GM21526 (cell line): ENCODE data around the gene CARD10.
"Not testable (repeated sequence)": the region's sequence is repeated elsewhere in the genome, so short reads cannot be mapped to it uniquely, and the experiment has no call there.

Experiments
- ATAC-seq: cut with Tn5 transposase; IDR thresholded peaks from one replicate; pipeline ENCODE4 v1.9.1; 2021; ENCODE audit warnings: moderate library complexity; ENCODE audit not compliant: unreplicated experiment, low FRiP score

The CARD10 gene

DNA sequence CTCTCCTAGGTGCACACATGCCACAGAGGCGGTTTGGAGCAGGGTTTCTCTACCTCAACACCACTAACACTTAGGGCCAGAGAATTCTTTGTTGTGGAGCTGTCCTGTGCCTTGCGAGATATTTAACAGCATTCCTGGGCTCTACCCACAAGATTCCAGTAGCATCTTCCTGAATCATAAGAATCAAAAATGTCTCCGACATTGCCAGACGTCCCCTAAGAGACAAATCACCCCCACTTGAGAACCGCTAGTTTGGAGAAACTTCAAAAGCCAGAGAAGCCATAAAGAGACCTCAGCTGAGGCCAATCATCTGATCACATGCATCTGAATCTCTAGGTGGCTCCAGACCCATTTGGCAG, 49.1 kb downstream of the CARD10 start:
- ATAC-seq: no peak

DNA sequence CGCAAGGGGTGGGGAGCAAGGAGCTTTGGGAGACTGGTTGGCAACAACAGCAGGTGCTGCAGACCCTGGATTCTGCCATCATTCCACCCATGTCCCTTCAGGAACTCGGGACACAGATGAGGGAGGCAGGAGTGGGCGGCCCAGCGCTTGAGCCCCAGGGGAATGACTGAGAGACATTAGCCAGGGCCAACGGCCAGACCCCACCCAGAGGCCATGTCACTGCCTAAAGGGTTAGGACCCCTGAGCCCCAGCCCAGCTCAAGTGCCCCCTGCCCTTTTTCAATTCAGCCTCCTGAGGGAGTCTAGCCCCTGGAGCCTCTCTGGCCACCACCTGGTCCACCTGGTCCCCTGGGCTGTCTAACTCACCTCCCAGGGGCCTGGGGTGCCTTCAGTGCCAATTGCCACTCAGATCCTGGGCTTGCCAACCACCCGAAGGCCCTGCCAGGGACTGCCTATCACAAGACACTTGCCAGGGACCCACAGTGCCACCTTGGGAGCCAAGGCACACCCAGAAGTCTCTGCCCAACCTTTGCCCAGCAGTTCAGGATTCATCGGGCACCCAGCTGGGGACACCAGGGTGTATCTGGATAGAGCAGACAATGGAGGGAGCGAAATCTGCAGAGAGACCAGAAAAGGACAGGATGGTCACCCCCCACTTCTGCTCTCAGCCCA, 49.7 kb downstream of the CARD10 start:
- ATAC-seq: no peak

DNA sequence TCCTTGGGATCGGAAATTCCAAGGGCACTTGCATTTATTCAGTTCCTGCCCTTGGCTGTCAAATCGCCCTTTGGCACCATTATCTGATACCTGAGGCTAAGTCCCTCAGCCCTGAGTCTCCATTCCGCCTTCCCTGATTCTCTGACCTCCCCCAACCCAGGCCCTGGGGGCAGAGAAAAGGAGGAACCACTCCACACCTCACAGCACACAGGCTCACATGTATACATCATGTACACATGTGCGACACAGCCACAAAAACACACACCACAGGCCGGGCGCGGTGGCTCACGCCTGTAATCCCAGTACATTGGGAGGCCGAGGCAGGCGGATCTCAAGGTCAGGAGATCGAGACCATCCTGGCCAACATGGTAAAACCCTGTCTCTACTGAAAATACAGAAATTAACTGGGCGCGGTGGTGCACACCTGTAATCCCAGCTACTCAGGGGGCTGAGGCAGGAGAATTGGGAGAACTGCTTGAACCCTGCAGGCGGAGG, 51.0 kb downstream of the CARD10 start:
- ATAC-seq: not testable (repeated sequence)

DNA sequence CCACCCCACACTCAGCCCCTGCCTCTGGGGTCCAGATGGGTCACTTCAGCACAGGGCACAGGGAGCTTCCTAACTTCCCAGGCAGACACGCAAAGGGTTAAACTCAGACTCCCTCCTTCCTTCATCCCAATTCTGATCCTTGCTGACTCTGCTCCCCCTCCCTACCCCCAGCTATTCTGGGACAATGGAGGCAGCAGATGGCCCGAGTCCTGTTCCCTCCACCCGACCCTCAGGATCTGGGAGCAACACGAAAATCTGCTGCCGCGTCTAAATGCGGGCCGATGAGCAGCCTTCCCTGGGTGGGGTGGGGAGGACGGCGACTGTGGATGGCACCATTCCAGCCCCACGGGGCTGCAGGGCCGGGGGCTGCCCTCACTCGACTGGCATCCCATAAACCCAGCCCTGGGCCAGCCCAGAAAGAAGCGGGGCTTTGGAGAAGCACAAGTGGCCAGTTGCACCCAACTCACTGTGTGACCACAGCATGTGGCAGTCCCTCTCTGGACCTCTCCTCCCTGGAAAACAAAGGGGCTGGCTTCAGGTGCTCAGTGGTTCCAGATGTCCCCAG, 51.7 kb downstream of the CARD10 start:
- no peak for ATAC-seq

DNA sequence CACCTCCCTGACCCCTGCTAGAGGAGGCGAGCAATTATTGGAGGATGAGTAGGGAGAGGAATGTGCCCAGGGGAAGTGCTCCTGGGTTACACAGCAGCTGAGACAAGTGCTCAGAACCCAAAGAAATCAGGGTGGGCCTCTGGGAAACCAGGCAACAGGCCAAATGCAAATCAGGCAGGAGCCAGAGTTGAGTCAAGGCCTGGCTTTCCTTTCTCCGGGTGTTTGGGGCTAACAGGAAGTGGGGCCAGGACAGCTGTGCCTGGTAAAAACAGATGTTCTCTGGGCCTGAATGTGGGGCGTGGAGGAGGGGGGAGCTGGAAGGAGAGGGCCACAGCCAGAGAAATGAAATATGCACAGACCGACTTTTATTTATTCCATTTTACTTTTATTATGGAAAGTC, 55.0 kb downstream of the CARD10 start:
- ATAC-seq: no peak

DNA sequence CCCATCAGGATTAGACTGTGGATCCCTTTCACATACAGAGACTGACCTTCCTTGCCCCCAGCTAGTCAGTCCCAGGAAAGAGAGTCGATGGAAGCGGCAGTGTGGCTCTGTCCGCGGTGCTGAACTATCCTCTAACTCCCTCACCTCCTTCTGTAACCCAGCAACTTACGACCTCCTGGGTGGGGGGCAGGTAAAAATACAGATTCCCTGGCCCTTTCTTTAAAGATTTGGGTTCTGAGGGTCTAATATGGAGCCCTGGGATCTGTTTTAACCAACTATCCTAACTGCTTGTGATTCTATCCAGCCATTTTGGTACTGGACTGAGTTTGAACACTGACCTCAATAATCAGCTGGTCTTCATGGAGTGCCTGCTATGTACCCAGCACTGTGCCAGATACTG, 56.2 kb downstream of the CARD10 start:
- no peak for ATAC-seq

DNA sequence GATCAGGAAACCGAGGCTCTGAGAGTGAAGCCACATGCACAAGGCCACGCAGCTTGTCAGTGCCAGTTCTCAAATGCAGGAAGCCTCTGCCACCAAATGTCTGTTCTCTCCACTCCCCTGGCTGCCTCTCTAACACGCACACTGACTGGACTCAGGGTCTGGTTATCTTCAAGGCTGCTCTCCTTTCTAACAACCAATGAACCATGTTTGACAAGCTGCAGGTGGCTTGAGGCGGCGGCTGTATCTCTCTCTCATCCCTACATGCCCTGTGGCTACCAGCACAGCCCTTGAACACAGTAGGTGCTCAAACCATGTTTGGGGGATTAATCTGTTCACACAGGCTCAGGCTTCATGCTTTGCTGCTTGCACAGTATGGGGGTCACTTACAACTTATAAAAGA, 56.8 kb downstream of the CARD10 start:
- no peak for ATAC-seq

DNA sequence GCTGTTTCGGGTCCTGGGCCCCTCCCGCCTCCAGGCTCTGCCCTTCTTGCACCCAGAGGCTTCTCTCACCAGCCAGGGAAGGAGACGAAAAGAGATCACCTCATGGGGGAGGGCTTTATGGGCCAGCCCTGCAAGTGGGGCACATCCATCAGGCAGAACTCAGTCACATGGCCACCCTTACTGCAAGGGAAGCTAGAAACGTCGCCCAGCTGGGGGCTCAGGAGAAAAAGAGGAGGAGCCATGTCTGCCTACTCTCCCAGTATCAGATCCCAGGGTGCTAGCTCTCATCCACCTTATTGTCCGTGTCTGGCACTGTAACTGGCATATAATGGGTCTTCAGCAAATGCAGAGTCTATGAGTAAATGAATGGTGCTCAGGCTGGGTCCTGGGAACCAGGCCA, 57.3 kb downstream of the CARD10 start:
- ATAC-seq: no peak

DNA sequence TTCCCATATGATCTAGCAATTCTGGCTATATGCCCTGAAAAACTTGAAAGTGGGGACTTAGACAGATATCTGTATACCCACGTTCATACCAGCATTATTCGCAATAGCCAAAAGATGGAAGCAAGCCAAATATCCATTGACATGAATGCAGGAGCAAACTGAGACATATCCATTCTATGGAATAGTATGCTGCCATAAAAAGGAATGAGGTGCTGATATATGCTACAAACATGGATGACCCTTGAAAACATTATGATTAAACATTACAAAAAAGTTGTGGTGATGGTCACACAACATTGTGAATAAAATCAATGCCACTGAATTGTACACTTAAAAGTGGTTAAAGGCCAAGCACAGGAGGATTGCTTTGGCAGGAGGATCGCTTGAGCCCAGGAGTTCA, 58.5 kb downstream of the CARD10 start:
- no peak for ATAC-seq

DNA sequence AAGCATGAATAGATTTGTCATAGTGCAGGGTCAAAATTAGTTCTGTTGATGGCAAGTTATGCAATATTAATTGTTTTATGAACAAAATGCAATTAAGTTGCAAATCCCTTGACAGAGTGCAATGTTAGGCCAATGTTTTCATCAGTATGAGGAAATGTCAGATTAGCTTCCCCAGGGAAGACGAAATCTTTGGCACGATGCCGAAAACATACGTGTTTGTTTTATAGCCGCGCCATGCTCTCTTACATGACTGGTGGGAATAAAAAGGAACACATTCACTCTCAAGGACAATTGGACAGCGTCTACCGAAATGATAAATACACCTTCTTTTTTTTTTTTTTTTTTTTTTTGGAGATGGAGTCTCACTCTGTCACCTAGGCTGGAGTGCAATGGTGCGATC, 60.0 kb downstream of the CARD10 start:
- no peak for ATAC-seq

DNA sequence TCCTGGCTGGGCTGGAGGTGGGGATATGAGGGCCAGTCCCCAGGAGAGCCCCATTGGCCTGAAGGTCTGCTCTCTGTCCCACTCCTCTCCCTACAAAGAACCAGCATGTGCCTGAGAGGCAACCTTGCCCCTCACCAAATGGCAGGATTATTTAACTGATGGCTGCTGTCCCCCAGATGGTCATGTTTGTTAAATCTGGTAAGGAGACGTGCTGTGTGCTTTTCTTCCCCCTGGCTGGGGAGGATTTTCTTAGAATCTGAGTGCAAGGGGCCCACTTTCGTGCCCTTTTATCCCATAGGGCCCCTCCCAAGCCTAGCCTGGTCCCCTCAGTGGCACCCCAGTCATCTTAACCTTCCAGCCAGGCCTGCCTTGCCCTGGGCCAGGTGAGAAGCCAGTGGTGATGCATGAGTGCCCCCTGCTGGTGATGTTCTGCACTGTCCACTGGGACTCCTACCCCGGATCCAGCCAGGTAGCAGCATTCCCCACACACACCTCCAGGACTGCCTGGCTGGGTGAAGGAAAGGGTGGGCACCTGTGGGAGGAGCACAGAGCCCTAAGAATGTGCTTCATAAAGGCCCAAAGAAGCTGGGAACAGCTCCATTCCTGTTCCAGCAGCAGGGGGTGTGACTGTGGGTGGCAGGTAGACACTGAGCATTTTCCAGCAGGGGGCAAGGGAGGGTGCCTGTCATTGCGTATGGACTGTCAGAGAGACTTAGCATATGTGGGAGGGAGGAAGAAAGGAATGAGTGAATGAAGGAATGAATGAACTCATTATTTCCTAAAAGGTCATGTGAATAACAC, 61.9 kb downstream of the CARD10 start:
- no peak for ATAC-seq

DNA sequence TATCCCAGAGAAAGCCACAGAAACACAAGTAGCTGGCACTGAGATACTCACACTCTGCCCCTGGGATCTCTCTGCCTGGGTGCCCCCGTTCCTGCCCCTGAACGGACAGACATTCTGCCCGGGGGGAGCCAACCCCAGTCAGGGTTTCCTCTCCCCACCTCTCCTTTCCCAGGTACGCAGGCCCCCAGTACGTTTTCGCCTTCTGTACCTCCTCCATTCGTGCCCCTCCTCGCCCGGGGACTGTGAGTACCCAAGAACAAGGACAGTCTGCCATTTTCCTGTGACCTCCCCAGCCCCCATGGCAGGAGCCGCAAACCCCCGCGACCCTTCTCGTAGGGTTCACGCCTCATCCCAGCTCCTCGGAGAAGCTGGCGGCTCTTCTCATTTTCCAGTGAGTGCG, 62.9 kb downstream of the CARD10 start:
- no peak for ATAC-seq

DNA sequence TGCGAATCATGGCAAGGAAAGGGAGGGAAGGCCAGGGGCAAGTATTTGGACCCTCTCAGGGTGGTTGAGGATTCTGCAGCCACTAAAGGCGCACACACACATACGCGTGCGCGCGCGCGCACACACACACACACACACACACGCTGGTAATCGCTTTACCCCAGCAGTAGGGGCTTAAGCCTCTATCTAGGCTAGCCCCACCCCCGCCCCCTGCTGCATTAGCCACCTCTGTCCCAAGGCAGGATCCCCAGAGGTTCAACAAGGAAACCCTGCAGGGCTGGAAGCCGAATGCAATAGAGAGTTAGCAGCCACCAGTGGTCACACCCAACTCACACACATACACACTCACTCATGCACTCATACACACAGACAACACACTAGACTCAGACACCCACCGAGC, 63.3 kb downstream of the CARD10 start:
- no peak for ATAC-seq

DNA sequence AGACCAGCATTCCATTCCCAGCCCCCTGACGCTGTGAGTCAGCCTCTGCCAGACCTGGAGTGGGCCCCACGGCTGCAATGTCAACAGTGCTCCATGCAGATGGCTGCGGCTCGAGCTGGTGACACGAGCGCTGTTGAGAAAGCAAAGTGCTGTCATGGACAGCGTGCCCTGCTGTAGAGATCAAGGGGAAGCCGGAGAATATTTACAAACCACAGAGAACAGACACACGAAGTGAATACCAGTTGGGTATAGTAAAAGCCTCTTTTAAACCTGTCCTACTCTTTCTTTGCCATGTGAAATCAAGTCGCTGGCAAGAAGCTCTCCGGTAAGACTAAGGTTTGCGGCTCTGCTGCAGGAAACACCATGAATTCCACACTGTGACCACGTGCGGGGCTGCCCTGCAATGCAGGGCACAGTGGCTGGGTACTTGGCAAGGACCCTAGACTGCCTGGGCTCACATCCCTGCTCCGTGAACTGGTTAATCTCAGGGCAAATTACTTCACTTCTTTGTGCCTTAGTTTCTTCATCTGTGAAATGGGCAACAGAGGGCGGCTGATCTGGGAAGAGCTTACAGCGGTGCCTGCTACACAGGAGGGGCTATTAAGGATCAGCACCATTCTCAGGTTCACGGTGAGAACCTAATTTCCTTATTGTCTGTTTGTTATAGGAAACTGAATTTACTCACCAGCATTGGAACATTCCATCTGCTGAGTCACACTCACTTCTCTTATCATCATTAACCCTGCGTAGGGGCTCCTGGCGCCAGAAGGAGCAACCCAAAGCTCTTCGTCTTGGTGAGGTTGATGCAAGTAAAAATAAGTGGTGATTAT, 64.1 kb downstream of the CARD10 start:
- no peak for ATAC-seq

DNA sequence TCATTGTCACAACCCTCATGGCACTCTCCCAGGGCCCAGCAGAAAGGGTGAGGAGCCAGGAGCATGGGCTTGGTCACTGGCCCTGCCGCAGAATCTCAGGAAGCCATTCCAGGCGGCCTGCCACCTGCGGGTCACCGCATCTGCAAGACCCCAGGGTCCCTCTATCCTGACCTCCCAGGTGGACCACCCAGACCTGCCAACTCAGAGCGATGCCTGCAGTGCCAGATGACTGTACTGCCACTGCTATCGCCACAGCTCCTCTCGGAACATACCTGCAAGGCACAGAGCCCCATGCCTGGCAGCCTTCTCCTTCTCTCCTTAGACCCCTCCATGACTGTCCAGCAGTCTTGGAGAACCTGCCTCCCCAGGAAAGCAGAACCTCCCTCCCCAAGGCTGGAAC, 65.5 kb downstream of the CARD10 start:
- ATAC-seq: no peak

DNA sequence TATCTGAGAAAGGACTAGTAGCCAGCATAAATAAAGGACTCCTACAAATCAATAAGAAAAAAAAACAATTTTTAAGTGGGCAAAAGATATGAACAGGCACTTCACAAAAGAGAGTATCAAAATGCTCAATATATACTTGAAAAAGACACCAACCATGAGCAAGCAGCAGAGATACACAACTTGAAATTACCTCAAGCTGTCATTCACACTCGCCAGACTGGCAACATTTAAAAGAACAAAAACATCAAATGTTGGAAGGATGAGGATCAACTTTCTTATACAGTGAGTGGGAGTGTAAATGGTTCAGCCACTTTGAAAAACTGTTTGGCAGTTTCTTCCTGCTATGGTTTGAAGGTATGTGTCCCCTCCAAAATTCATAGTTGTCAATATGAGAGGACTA, 68.0 kb downstream of the CARD10 start:
- no peak for ATAC-seq

DNA sequence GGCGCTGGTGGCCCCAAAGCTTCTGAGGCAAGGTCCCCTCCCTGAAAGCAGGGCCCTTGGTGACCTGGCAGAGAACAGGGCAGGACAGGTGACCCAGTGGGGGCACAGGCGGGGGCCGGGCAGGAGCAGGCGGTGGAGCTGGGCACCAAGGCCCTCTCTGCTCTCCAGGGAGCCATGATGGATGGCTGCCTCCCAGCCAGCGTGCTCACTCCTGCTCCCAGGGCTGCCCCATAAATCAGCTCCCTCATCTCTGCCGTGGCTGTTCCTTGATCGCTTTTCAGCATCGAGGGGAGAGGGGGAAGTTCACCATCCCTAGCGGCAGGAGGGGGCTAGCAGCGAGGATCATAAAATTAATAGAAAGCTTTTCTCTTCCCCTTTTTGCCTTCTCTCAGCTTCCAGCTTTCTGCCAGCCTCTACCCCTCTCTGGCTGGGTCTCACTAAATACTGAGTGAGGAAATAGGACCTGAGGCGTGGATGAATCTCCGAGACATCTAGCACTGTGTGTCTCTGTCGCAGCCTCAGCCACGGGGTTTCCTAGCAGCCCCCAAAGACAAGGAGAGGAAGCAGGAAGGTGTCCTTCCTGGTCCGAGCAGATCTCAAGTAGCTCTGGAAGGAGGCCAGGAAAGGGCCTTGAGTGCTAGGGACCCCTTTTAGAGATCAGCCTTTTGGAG, 69.7 kb downstream of the CARD10 start:
- no peak for ATAC-seq

DNA sequence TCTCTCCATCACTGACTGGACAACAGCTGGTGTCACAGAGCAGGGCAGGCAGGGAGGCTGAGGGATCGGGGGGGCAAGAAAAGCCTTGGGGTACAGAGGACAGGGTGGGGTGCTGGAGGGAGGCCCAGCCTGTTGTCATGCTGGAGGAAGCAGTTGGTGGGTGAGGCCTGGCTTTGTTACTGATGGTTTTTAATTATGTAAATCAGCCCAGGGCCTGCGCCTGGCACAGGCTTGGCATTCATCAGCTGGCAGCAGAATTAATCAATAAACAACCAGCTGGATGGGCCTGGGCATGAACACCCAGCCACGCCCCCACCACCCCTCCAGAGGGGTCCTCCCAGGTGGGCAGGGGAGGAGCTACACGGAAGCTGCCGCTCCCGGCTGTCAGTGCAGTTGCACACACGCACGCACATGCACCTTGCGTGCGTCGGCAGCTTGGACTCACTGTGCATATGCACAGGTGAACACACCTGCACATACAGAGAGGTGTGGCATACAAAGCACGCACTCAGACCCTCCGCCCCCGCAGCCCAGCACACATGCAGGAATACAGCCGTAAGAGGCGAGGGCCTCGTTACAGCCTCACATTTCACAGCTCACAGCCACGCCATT, 70.6 kb downstream of the CARD10 start:
- no peak for ATAC-seq

DNA sequence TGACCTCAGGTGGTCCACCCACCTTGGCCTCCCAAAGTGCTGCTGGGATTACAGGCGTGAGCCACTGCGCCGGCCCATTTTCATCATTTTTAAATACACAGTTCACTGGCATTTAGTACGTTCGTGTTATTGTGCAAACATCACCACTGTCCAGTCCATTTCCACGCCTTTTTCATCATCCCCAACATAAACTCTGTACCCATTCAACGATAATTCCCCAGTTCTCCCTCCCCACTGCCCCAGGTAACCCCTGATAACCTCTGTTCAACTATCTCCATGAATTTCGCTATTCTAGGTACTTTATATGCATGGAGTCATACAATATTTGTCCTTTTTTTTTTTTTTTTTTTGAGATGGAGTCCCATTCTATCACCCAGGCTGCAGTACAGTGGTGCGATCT, 73.7 kb downstream of the CARD10 start:
- ATAC-seq: no peak

DNA sequence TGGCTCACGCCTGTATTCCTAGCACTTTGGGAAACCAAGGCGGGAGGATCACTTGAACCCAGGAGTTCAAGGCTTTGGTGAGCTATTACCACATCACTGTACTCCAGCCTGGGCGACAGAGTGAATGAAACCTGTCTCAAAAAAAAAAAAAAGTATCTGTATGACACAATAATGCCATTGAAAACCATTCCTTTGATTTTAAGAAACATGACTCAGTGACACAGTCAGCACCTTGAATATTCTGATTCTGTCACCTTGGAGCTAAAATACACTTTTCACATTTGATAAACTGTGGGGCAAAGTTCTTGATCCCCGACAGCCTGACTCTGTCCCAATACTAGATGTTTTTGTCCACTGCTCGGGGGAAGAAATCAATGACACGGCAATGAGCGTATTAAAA, 75.2 kb downstream of the CARD10 start:
- ATAC-seq: no peak
